ENCODE measurements around the gene RPN2.

DNA sequence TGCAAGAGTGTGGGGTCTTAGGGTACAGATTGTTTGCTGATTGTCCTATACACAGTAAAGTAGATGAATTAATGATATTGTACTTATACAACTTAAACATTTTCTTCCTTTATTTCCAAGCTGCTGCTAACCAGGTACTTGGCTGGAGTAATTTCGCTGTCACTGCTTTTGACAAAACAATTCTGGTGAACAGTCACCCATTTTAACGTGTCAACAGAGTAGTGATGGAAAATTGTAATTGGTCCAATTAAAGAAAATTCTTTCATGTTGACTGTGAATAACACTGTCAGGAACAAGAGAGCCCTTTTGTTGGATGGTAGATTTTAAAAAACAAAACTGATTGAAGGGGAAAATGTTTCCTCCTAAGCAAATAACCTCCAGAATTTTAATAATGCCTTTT, 26.7 kb downstream of the RPN2 start:
- TF ChIP-seq, protein P1, sequence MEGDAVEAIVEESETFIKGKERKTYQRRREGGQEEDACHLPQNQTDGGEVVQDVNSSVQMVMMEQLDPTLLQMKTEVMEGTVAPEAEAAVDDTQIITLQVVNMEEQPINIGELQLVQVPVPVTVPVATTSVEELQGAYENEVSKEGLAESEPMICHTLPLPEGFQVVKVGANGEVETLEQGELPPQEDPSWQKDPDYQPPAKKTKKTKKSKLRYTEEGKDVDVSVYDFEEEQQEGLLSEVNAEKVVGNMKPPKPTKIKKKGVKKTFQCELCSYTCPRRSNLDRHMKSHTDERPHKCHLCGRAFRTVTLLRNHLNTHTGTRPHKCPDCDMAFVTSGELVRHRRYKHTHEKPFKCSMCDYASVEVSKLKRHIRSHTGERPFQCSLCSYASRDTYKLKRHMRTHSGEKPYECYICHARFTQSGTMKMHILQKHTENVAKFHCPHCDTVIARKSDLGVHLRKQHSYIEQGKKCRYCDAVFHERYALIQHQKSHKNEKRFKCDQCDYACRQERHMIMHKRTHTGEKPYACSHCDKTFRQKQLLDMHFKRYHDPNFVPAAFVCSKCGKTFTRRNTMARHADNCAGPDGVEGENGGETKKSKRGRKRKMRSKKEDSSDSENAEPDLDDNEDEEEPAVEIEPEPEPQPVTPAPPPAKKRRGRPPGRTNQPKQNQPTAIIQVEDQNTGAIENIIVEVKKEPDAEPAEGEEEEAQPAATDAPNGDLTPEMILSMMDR (IDR thresholded peaks at IDR 0.05 in 8 of 11, conservative IDR thresholded peaks at IDR 0.05 in 3 of 11): no peak
- TF ChIP-seq POLR2A (IDR thresholded peaks at IDR 0.05): no peak
